DMS53 treated with DMSO at 0.1 percent for 48 hours (cell line): ENCODE data around the gene THRAP3.
"Not testable (repeated sequence)": the region's sequence is repeated elsewhere in the genome, so short reads cannot be mapped to it uniquely, and the experiment has no call there.

Experiments
- DNase-seq: peaks from one replicate; lab custom pipeline; 2025; ENCODE audit not compliant: unreplicated experiment; lab: John Stamatoyannopoulos, UW

THRAP3 gene

GRCh38 chr1:36248250-36248894, 24.1 kb downstream of the THRAP3 start:
- DNase-seq: no peak

- no peak for DNase-seq
These were observed 27.7 kb downstream of the THRAP3 start for GRCh38 chr1:36251794-36252481.

- not testable (repeated sequence) for DNase-seq
These were observed 28.2 kb downstream of the THRAP3 start for GRCh38 chr1:36252482-36252824.

- no peak for DNase-seq
These were observed 29.1 kb downstream of the THRAP3 start for GRCh38 chr1:36253161-36253862.

GRCh38 chr1:36256558-36257374, 32.5 kb downstream of the THRAP3 start:
- DNase-seq: no peak

- DNase-seq: no peak
These were observed 33.1 kb downstream of the THRAP3 start for GRCh38 chr1:36257375-36257767.

- DNase-seq: no peak
These were observed 34.7 kb downstream of the THRAP3 start for GRCh38 chr1:36258960-36259344.

GRCh38 chr1:36268981-36269380, 44.7 kb downstream of the THRAP3 start:
- no peak for DNase-seq

GRCh38 chr1:36269408-36269838, 45.2 kb downstream of the THRAP3 start:
- DNase-seq: no peak

- no peak for DNase-seq
These were observed 48.8 kb downstream of the THRAP3 start for GRCh38 chr1:36273024-36273423.

- no peak for DNase-seq
These were observed 50.0 kb downstream of the THRAP3 start for GRCh38 chr1:36274201-36274600.

- DNase-seq: no peak
These were observed 52.4 kb downstream of the THRAP3 start for GRCh38 chr1:36276688-36277087.

- no peak for DNase-seq
These were observed 55.0 kb downstream of the THRAP3 start for GRCh38 chr1:36279110-36279788.

GRCh38 chr1:36279789-36280296, 55.6 kb downstream of the THRAP3 start:
- DNase-seq: no peak

GRCh38 chr1:36284061-36284460, 59.8 kb downstream of the THRAP3 start:
- DNase-seq: no peak

GRCh38 chr1:36284517-36284916, 60.3 kb downstream of the THRAP3 start:
- no peak for DNase-seq

GRCh38 chr1:36285443-36286101, 61.3 kb downstream of the THRAP3 start:
- DNase-seq: peak; percentile 56

GRCh38 chr1:36286802-36287201, 62.6 kb downstream of the THRAP3 start:
- DNase-seq: no peak

GRCh38 chr1:36287595-36287994, 63.4 kb downstream of the THRAP3 start:
- no peak for DNase-seq

GRCh38 chr1:36295390-36295789, 71.1 kb downstream of the THRAP3 start:
- no peak for DNase-seq
